HepG2 (cell line): ENCODE data around the gene B9D2. TPM values are rescaled to one million over a fixed set of nuclear protein-coding genes. Genes with fewer than 3 reads are reported as not detected.

ENCODE experiments used
- ATAC-seq: fragments of 200-7000 bp; cut with Tn5 transposase; 3 replicates; pipeline ENCODE4 v1.9.1; 2020; ENCODE audit warnings: mild to moderate bottlenecking, moderate library complexity
- BruUV-seq: library from RNA; stranded (reverse); fragments of 400-500 nt; replicated peaks from 2 replicates; lab custom pipeline; 2021; lab: Mats Ljungman, UMichigan
- CTCF ChIA-PET: fragments of 300-600 bp; formaldehyde crosslinking; extraction: SDS; loops from one replicate; lab custom pipeline; 2021; ENCODE audit warnings: low total read pairs, inconsistent platforms, low intra/inter-chr PET ratio; lab: Yijun Ruan, JAX
- POLR2A ChIA-PET: fragments of 350-600 bp; sonication (Branson Sonifier 250); formaldehyde crosslinking; loops from one replicate; lab custom pipeline; 2020; ENCODE audit warnings: antibody characterized with exemption, inconsistent platforms; lab: Yijun Ruan, JAX
- DNase-seq: peaks from one replicate; pipeline ENCODE4 v3.0.0-alpha.2; 2015; ENCODE audit warnings: low spot score
- FAIRE-seq: peaks from 3 replicates; lab custom pipeline; 2011; peaks lifted over from hg19 to GRCh38; lab: Jason Lieb, UNC
- H2AFZ ChIP-seq: one replicate; pipeline ENCODE4 v1.6.1; 2011; ENCODE audit warnings: low read length, inconsistent platforms
- H3K27ac ChIP-seq: fragments of 300-600 bp; 3 replicates; pipeline ENCODE4 v1.8.0; 2011; ENCODE audit warnings: mixed run types, mild to moderate bottlenecking, mixed read lengths, low read length, inconsistent platforms; ENCODE audit not compliant: insufficient read depth; ENCODE audit errors: extremely low read length
- H3K27me3 ChIP-seq, 2 experiments: fragments of 200-600 bp in 1 of 2; 2 replicates in 1 of 2; 3 replicates in 1 of 2; pipeline versions ENCODE4 v1.6.0 to v1.8.0; 2011; ENCODE audit warnings: low read length in 2 of 2, mild to moderate bottlenecking in 2 of 2, moderate library complexity in 2 of 2, inconsistent platforms in 1 of 2; ENCODE audit not compliant: insufficient read depth in 2 of 2, control insufficient read depth in 1 of 2
- H3K36me3 ChIP-seq, 2 experiments: fragments of 200-600 bp in 1 of 2; replicated peaks in 1 of 2; 2 replicates in 1 of 2; 3 replicates in 1 of 2; pipeline versions ENCODE4 v1.5.1 to v1.8.0; 2011; ENCODE audit warnings: low read length in 2 of 2, inconsistent platforms in 1 of 2; ENCODE audit not compliant: insufficient read depth in 2 of 2, control insufficient read depth in 1 of 2
- H3K4me1 ChIP-seq: 2 replicates; pipeline ENCODE4 v1.5.1; 2012; ENCODE audit warnings: low read length, inconsistent platforms; ENCODE audit not compliant: insufficient read depth
- H3K4me2 ChIP-seq: 2 replicates; pipeline ENCODE4 v1.6.0; 2011; ENCODE audit warnings: low read depth, low read length, inconsistent platforms
- H3K4me3 ChIP-seq, 3 experiments: fragments of 200-600 bp in 1 of 3; sonication (generic), shearing (Covaris generic) in 1 of 3; replicated peaks in 1 of 3; 2 replicates each; pipeline ENCODE4 v1.5.1; 2011 to 2016; ENCODE audit warnings: low read length in 3 of 3, inconsistent platforms in 2 of 3, low read depth in 2 of 3, mild to moderate bottlenecking in 2 of 3, control low read depth in 1 of 3, mixed read lengths in 1 of 3; ENCODE audit not compliant: insufficient read depth in 1 of 3
- H3K79me2 ChIP-seq: one replicate; pipeline ENCODE4 v1.6.1; 2011; ENCODE audit warnings: low read length, inconsistent platforms; ENCODE audit not compliant: insufficient read depth
- H3K9ac ChIP-seq: 2 replicates; pipeline ENCODE4 v1.6.0; 2011; ENCODE audit warnings: mild to moderate bottlenecking, low read depth, low read length, inconsistent platforms; ENCODE audit not compliant: insufficient read depth
- H3K9me3 ChIP-seq: 2 replicates; pipeline ENCODE4 v1.5.1; 2012; ENCODE audit warnings: mild to moderate bottlenecking, low read length
- H4K20me1 ChIP-seq: 2 replicates; pipeline ENCODE4 v1.6.0; 2011; ENCODE audit warnings: inconsistent platforms, mild to moderate bottlenecking, low read length, moderate library complexity; ENCODE audit not compliant: insufficient read depth
- ATF2 ChIP-seq: sonication (generic); formaldehyde crosslinking; IDR thresholded peaks from 2 replicates; pipeline ENCODE4 v1.4.0; 2020; ENCODE audit warnings: missing genetic modification reagents
- HDAC2 ChIP-seq: sonication (generic); formaldehyde crosslinking; IDR thresholded peaks from 2 replicates; pipeline ENCODE4 v1.4.0; 2020; ENCODE audit warnings: missing genetic modification reagents
- MEF2D ChIP-seq: sonication (generic); formaldehyde crosslinking; IDR thresholded peaks from 2 replicates; pipeline ENCODE4 v1.5.1; 2020; ENCODE audit warnings: mild to moderate bottlenecking, missing genetic modification reagents
- PAXIP1 ChIP-seq: sonication (generic); formaldehyde crosslinking; conservative IDR thresholded peaks from 2 replicates; pipeline ENCODE4 v1.4.0; 2020; ENCODE audit warnings: mild to moderate bottlenecking, missing genetic modification reagents, moderate library complexity
- POLR2A ChIP-seq, 2 experiments: IDR thresholded peaks; 2 replicates each; pipeline ENCODE4 v1.6.1; 2011; ENCODE audit warnings: low read depth in 2 of 2, low read length in 2 of 2, mild to moderate bottlenecking in 1 of 2, moderate library complexity in 1 of 2; ENCODE audit not compliant: insufficient read depth in 1 of 2
- POLR2G ChIP-seq: fragments of 200-400 bp; formaldehyde crosslinking; IDR thresholded peaks from 2 replicates; pipeline ENCODE4 v1.6.1; 2018; ENCODE audit warnings: mild to moderate bottlenecking, low read depth, low read length, moderate library complexity
- PPARG ChIP-seq: conservative IDR thresholded peaks from 2 replicates; pipeline ENCODE4 v1.6.1; 2016; ENCODE audit warnings: missing biosample characterization, missing genetic modification reagents
- THAP9 ChIP-seq: sonication (generic); formaldehyde crosslinking; IDR thresholded peaks from 2 replicates; pipeline ENCODE4; 2020; ENCODE audit warnings: missing genetic modification reagents, mild to moderate bottlenecking, borderline replicate concordance
- ZBED4 ChIP-seq: sonication (generic); formaldehyde crosslinking; IDR thresholded peaks from 2 replicates; pipeline ENCODE4 v1.4.0; 2020; ENCODE audit warnings: missing genetic modification reagents, borderline replicate concordance
- ZNF282 ChIP-seq: fragments of 450-650 bp; IDR thresholded peaks from 2 replicates; pipeline ENCODE4 v1.6.1; 2018; ENCODE audit not compliant: partially characterized antibody
- ZNF331 ChIP-seq: sonication (generic); formaldehyde crosslinking; IDR thresholded peaks from 2 replicates; pipeline ENCODE4 v1.4.0; 2020; ENCODE audit warnings: missing genetic modification reagents
- ZNF333 ChIP-seq: sonication (generic); formaldehyde crosslinking; IDR thresholded peaks from 2 replicates; pipeline ENCODE4 v1.4.0; 2020; ENCODE audit warnings: mild to moderate bottlenecking, missing genetic modification reagents, borderline replicate concordance
- WGBS: methylation state at CpG from one replicate; pipeline ENCODE4 v1.1.6; 2017; ENCODE audit warnings: low lambda C conversion rate; 5-methylcytosine and 5-hydroxymethylcytosine counted together
- in situ Hi-C: cut with HindIII; loops from 2 replicates; pipeline ENCODE4 v1.10.0; 2017; ENCODE audit warnings: low pct_unique_long_range_greater_than_20kb; ENCODE audit not compliant: extremely low pct_ligation_motif_present
- intact Hi-C: fragments of 100-400 bp; cut with micrococcal nuclease; formaldehyde crosslinking; loops from one replicate; pipeline ENCODE4 v1.10.0; 2022; ENCODE audit not compliant: unreplicated experiment
- polyA plus RNA-seq, 8 experiments: library from polyadenylated mRNA; depleted of rRNA in 3 of 8; stranded (reverse) in 7 of 8; unstranded in 1 of 8; fragments of >200 nt; fragmentation: Illumina TruSeq in 4 of 8; extraction: Trizol in 4 of 8; gene quantifications; 2 replicates each; pipeline versions ENCODE4 v1.2.1 to v1.2.3, GENCODE V29; 2011 to 2016; ENCODE audit warnings: low read depth in 4 of 8, missing spikeins in 1 of 8, mixed read lengths in 1 of 8; ENCODE audit not compliant: insufficient read depth in 1 of 8
- total RNA-seq, 5 experiments: library from RNA; depleted of rRNA; stranded (reverse); fragments of >200 nt; fragmentation: Illumina TruSeq; extraction: Trizol; gene quantifications; 2 replicates each; pipeline ENCODE4 v1.2.3, GENCODE V29; 2016; ENCODE audit warnings: low read depth in 1 of 5

B9D2 gene
- total and polyA plus RNA-seq, 2 of the 13 experiments (the other 11 are each of a cell fraction or from before 2014, with no cell fraction given), result 3.1 to 4.4 TPM

GRCh38 chr19:41409288-41409687, 45.3 kb upstream of the B9D2 start:
- 3% methylated on average over 4 of the region's 4 CpGs for WGBS
- intact Hi-C loops, result no loop called here
- peak; percentile 97 for ATAC-seq
- in situ Hi-C loops, result no loop called here
- Histone ChIP-seq H3K27ac (peak overlapping the region; percentile 74), H3K27me3 (no peaks in the 10 kb centered on the region), H3K36me3 (peaks cover 2 to 5% of the 10 kb centered on the region in 2 experiments; a peak in 3 of 5 replicates), H3K79me2 (no peaks in the 10 kb centered on the region), H3K9me3 (no peaks in the 10 kb centered on the region), H3K4me3 (peak overlapping the region in 2 of 3 experiments; percentile 15 to 35; a peak in 1 of 6 replicates), H4K20me1 (no peaks in the 10 kb centered on the region), H3K9ac (peak overlapping the region; percentile 59), H3K4me2 (peak overlapping the region; percentile 63), H3K4me1 (peaks cover 30% of the 10 kb centered on the region), H2AFZ (no peak overlapping the region)
- POLR2A ChIA-PET, result interaction anchor here (0.5 to 2.8 kb wide), 9 partner anchors 15 to 147 kb away, joined by 3 to 15 read pairs (median 6); partner anchors contain the start of genes B3GNT8, B9D2 and DMAC2
- BruUV-seq, result no TSS peak
- CTCF ChIA-PET, result no interaction called here
- peak; percentile 96 for FAIRE-seq
- DNase-seq, result peak; percentile 92
- TF ChIP-seq ZNF282, result no peak
- TF ChIP-seq ZBED4 (CRISPR knock-in tag), result peak; percentile 48; the same call in 1 of the 2 replicates
- TF ChIP-seq POLR2G, result peak; percentile 55
- peak; percentile 56 for TF ChIP-seq PAXIP1 (CRISPR knock-in tag)
- 0 out of 2 replicates have a peak, but pooled peaks have one; percentile 23 for TF ChIP-seq ZNF331
- TF ChIP-seq POLR2A (IDR thresholded peaks at IDR 0.05; ENCODE audit: insufficient read depth in 1 of 2, low read depth in 2 of 2, low read length in 2 of 2), result peak in 1 of 2 experiments; percentile 46; a peak in 2 of 4 replicates
- TF ChIP-seq ATF2, result peak; percentile 15; the same call in 1 of the 2 replicates
- TF ChIP-seq ZNF333 (CRISPR knock-in tag), result no peak
- TF ChIP-seq PPARG (CRISPR knock-in tag), result 0 out of 2 replicates have a peak, but pooled peaks have one; percentile 20
- no peak for TF ChIP-seq THAP9 (CRISPR knock-in tag)
- peak; percentile 19; the same call in 1 of the 2 replicates for TF ChIP-seq HDAC2 (CRISPR knock-in tag)
- peak; percentile 58; the same call in 1 of the 2 replicates for TF ChIP-seq MEF2D (CRISPR knock-in tag)
